B cell (primary cell): ENCODE measurements around the gene TSSK2. TPM values are rescaled to one million over a fixed set of nuclear protein-coding genes. Genes with fewer than 3 reads are reported as not detected.
A peak's percentile ranks its signal among the peaks of the same experiment; 100 is the strongest.

Experiments
- ATAC-seq: fragments of 200-7000 bp; cut with Tn5 transposase; one replicate; pipeline ENCODE4 v1.10.0; 2021; ENCODE audit warnings: low read depth, mild to moderate bottlenecking, moderate number of reproducible peaks, moderate library complexity
- CTCF ChIA-PET: fragments of 350-600 bp; sonication (Branson Sonifier 250); formaldehyde crosslinking; loops from one replicate; lab custom pipeline; 2021; ENCODE audit warnings: antibody characterized with exemption, inconsistent platforms; lab: Charles Lee
- POLR2A ChIA-PET: fragments of 350-600 bp; sonication (Branson Sonifier 250); formaldehyde crosslinking; loops from one replicate; lab custom pipeline; 2021; ENCODE audit warnings: antibody characterized with exemption; lab: Charles Lee
- DNase-seq: peaks from one replicate; pipeline ENCODE4 v3.0.0; 2013
- H2AFZ ChIP-seq: 2 replicates; pipeline ENCODE4 v1.6.1; 2012; ENCODE audit warnings: mild to moderate bottlenecking, low read depth, low read length; ENCODE audit not compliant: insufficient read depth, poor library complexity, severe bottlenecking
- H3K27ac ChIP-seq, 2 donors: 1 replicate in 1 of 2; 2 replicates in 1 of 2; pipeline ENCODE4 v1.5.1; 2012 to 2013; ENCODE audit warnings: low read length in 2 of 2, mild to moderate bottlenecking in 2 of 2, moderate library complexity in 1 of 2
- H3K27me3 ChIP-seq, 4 experiments: fragments of 200-600 bp in 1 of 4; sonication (generic) in 1 of 4; replicated peaks in 1 of 4; 1 replicate in 2 of 4; 2 replicates in 2 of 4; pipeline versions ENCODE4 v1.6.1 to v1.7.0; 2013 to 2016; ENCODE audit warnings: low read length in 3 of 4, mild to moderate bottlenecking in 2 of 4, mixed read lengths in 1 of 4, moderate library complexity in 1 of 4; ENCODE audit not compliant: insufficient read depth in 4 of 4, control insufficient read depth in 3 of 4; ENCODE audit errors: control extremely low read depth in 1 of 4
- H3K36me3 ChIP-seq, 2 experiments: replicated peaks in 1 of 2; 1 replicate in 1 of 2; 2 replicates in 1 of 2; pipeline versions ENCODE4 v1.6.1 to v1.7.1; 2013; ENCODE audit warnings: low read length in 1 of 2; ENCODE audit not compliant: insufficient read depth in 2 of 2, control insufficient read depth in 1 of 2; ENCODE audit errors: control extremely low read depth in 1 of 2, extremely low read depth in 1 of 2
- H3K4me1 ChIP-seq, 2 donors: fragments of 200-600 bp in 1 of 2; sonication (generic) in 1 of 2; 1 replicate in 1 of 2; 2 replicates in 1 of 2; pipeline versions ENCODE4 v1.5.1 to v1.6.1; 2013 to 2017; ENCODE audit warnings: low read length in 2 of 2; ENCODE audit not compliant: control insufficient read depth in 2 of 2, insufficient read depth in 2 of 2
- H3K4me2 ChIP-seq: replicated peaks from 2 replicates; pipeline ENCODE3; 2012; ENCODE audit warnings: mild to moderate bottlenecking, low read depth, low read length; ENCODE audit not compliant: poor library complexity, severe bottlenecking
- H3K4me3 ChIP-seq, 5 experiments: fragments of 200-600 bp in 1 of 5; sonication (generic) in 1 of 5; 1 replicate in 3 of 5; 2 replicates in 2 of 5; pipeline versions ENCODE4 v1.5.1 to v1.7.0; 2011 to 2016; ENCODE audit warnings: low read length in 4 of 5, mild to moderate bottlenecking in 4 of 5, low read depth in 2 of 5, control low read depth in 1 of 5, moderate library complexity in 1 of 5; ENCODE audit not compliant: insufficient read depth in 1 of 5; ENCODE audit errors: control extremely low read depth in 1 of 5, extremely low read depth in 1 of 5
- H3K79me2 ChIP-seq: fragments of 200-600 bp; sonication (generic); one replicate; pipeline ENCODE4 v1.6.0; 2016; ENCODE audit warnings: low read length; ENCODE audit not compliant: control insufficient read depth, insufficient read depth
- H3K9ac ChIP-seq: fragments of 200-600 bp; sonication (generic); 2 replicates; pipeline ENCODE4 v1.6.1; 2017; ENCODE audit warnings: mild to moderate bottlenecking, low read length, moderate library complexity
- H3K9me3 ChIP-seq, 3 donors: one replicate each; pipeline versions ENCODE4 v1.6.1 to v1.7.1; 2013; ENCODE audit warnings: low read length in 2 of 3; ENCODE audit not compliant: control insufficient read depth in 2 of 3, insufficient read depth in 1 of 3; ENCODE audit errors: control extremely low read depth in 1 of 3
- H4K20me1 ChIP-seq: 2 replicates; pipeline ENCODE4 v1.6.0; 2012; ENCODE audit warnings: mild to moderate bottlenecking, low read length; ENCODE audit not compliant: insufficient read depth, control insufficient read depth, poor library complexity, severe bottlenecking
- H3K27ac Mint-ChIP-seq: one replicate; pipeline ENCODE4 v1.8.0; 2021; ENCODE audit warnings: mixed read lengths
- H3K27me3 Mint-ChIP-seq: one replicate; pipeline ENCODE4 v1.8.0; 2021; ENCODE audit warnings: mixed read lengths
- H3K4me1 Mint-ChIP-seq: one replicate; pipeline ENCODE4 v1.8.0; 2021; ENCODE audit warnings: mixed read lengths
- H3K4me3 Mint-ChIP-seq: one replicate; pipeline ENCODE4 v1.8.0; 2021; ENCODE audit warnings: mixed read lengths
- H3K9me3 Mint-ChIP-seq: one replicate; pipeline ENCODE4 v1.8.0; 2022; ENCODE audit warnings: mixed read lengths; ENCODE audit not compliant: insufficient read depth
- EZH2 ChIP-seq: IDR thresholded peaks from 2 replicates; pipeline ENCODE4 v1.6.1; 2012; ENCODE audit warnings: borderline replicate concordance, low read depth, mild to moderate bottlenecking, moderate library complexity, low read length; ENCODE audit not compliant: insufficient read depth, poor library complexity, severe bottlenecking
- WGBS: methylation state at CpG from one replicate; pipeline ENCODE4 v1.1.5; 2013; ENCODE audit warnings: missing lambda C conversion rate; ENCODE audit not compliant: insufficient coverage; 5-methylcytosine and 5-hydroxymethylcytosine counted together
- intact Hi-C: fragments of 100-400 bp; cut with micrococcal nuclease; formaldehyde crosslinking; loops from one replicate; pipeline ENCODE4 v1.10.0; 2022
- polyA plus RNA-seq: library from polyadenylated mRNA; depleted of rRNA; stranded (reverse); fragments of >200 nt; gene quantifications from 2 replicates; pipeline ENCODE4 v1.2.3, GENCODE V29; 2012
- total RNA-seq, 2 donors: library from RNA; stranded (reverse); fragments of 120-200 nt in 1 of 2; gene quantifications; 1 replicate in 1 of 2; 2 replicates in 1 of 2; pipeline versions ENCODE4 v1.2.3 to v1.2.4, GENCODE V29; 2013 to 2022
- TF ChIP-seq, protein P1 (sequence below): fragments of 200-600 bp; IDR thresholded peaks from one replicate; pipeline ENCODE4 v1.8.0; 2022; ENCODE audit warnings: antibody characterized with exemption, mild to moderate bottlenecking

Gene TSSK2
- total and polyA plus RNA-seq, 2 donors (not counting 1 experiment from before 2014, with no cell fraction given): 0.15 TPM; not detected in 1

DNA sequence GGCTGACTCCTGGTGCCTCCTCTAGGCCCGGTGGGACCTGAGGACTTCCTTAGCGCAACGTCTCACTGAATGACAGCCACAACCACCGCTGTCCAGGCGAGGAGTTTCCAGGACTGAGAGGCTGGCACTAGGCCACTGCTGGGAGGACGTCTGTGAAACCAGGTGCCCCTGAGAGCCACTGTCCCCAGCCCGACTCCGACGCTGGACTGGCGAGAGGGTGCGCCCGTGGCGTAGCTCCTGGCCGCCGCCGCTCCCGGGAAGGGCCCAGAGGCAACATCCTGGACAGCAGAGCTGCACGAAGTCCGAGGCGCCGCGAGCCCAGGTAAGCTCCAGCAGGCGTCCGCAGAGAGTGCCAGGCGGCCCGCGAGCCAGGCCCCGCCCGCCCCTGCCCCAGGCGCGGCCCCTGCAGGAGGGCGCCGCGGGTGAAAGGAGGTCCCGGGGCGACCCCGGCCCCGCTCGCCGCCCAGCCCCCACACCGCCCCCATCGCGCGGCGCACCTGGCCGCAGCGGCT lies 9.4 kb upstream of the TSSK2 start:
- intact Hi-C loops: loop anchor here (1.0 to 5.0 kb wide), 7 partner anchors 12 to 995 kb away; partner anchors contain the start of genes C22orf39, CDC45, CLTCL1 and ESS2
- peaks cover 60% of the 10 kb centered on the region for H3K79me2 ChIP-seq

More for the DNA sequence above, 9.4 kb upstream of the TSSK2 start:
- Histone ChIP-seq H2AFZ (peak overlapping the region; percentile 96), H3K4me1 (peaks cover 51 to 54% of the 10 kb centered on the region in 2 donors), H3K36me3 (no peaks in the 10 kb centered on the region), H3K27ac (peak overlapping the region; percentile 63 to 76), H3K4me2 (peak overlapping the region; percentile 88), H4K20me1 (peaks cover 51% of the 10 kb centered on the region), H3K27me3 (no peaks in the 10 kb centered on the region), H3K4me3 (peak overlapping the region; percentile 67 to 93 (median 83)), H3K9ac (peak overlapping the region; percentile 82), H3K9me3 (no peaks in the 10 kb centered on the region)
- Mint-ChIP-seq H3K4me1 (peaks cover 50% of the 10 kb centered on the region), H3K27ac (peak overlapping the region; percentile 75), H3K4me3 (peak overlapping the region; percentile 94), H3K9me3 (no peaks in the 10 kb centered on the region), H3K27me3 (no peaks in the 10 kb centered on the region)
- TF ChIP-seq, protein P1, sequence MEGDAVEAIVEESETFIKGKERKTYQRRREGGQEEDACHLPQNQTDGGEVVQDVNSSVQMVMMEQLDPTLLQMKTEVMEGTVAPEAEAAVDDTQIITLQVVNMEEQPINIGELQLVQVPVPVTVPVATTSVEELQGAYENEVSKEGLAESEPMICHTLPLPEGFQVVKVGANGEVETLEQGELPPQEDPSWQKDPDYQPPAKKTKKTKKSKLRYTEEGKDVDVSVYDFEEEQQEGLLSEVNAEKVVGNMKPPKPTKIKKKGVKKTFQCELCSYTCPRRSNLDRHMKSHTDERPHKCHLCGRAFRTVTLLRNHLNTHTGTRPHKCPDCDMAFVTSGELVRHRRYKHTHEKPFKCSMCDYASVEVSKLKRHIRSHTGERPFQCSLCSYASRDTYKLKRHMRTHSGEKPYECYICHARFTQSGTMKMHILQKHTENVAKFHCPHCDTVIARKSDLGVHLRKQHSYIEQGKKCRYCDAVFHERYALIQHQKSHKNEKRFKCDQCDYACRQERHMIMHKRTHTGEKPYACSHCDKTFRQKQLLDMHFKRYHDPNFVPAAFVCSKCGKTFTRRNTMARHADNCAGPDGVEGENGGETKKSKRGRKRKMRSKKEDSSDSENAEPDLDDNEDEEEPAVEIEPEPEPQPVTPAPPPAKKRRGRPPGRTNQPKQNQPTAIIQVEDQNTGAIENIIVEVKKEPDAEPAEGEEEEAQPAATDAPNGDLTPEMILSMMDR: no peak
- no peak for TF ChIP-seq EZH2
- WGBS: under 1% methylated on average over 47 of the region's 47 CpGs
- ChIA-PET POLR2A (interaction anchor here (0.9 to 1.8 kb wide), 5 partner anchors 11 to 240 kb away, joined by 3 to 20 read pairs (median 4); partner anchors contain the start of genes DGCR6 and ESS2), CTCF (interaction anchor here (1.6 to 2.8 kb wide), 2 partner anchors 16 to 23 kb away, joined by 3 to 9 read pairs; partner anchors contain the start of gene ESS2)
- DNase-seq (peak; percentile 54), ATAC-seq (peak; percentile 10)
